T-helper 17 cell (primary cell): ENCODE data around the gene COL21A1. TPM values are rescaled to one million over a fixed set of nuclear protein-coding genes. Genes with fewer than 3 reads are reported as not detected.
"Not testable (repeated sequence)": the region's sequence is repeated elsewhere in the genome, so short reads cannot be mapped to it uniquely, and the experiment has no call there.

ENCODE experiments used
- ATAC-seq: fragments of 150-1000 bp; cut with Tn5 transposase; 2 replicates; pipeline ENCODE4 v1.10.0; 2021; ENCODE audit warnings: mild to moderate bottlenecking, moderate library complexity
- DNase-seq, 3 donors: peaks; one replicate each; pipeline versions ENCODE4 v3.0.0 to v3.0.0-alpha.2; 2020 to 2021
- H3K9me3 ChIP-seq: one replicate; pipeline ENCODE4 v1.7.0; 2013; ENCODE audit warnings: low read length, mild to moderate bottlenecking; ENCODE audit not compliant: control insufficient read depth, poor library complexity, severe bottlenecking
- H3K27ac Mint-ChIP-seq: one replicate; pipeline ENCODE4 v1.8.0; 2022; ENCODE audit warnings: mild to moderate bottlenecking, moderate library complexity, mixed read lengths
- H3K27me3 Mint-ChIP-seq: one replicate; pipeline ENCODE4 v1.8.0; 2022; ENCODE audit warnings: mixed read lengths
- H3K36me3 Mint-ChIP-seq: one replicate; pipeline ENCODE4 v1.8.0; 2022; ENCODE audit warnings: low read depth, mixed read lengths
- H3K4me1 Mint-ChIP-seq: one replicate; pipeline ENCODE4 v1.8.0; 2022; ENCODE audit warnings: mild to moderate bottlenecking, mixed read lengths
- H3K4me3 Mint-ChIP-seq: one replicate; pipeline ENCODE4 v1.8.0; 2022; ENCODE audit warnings: mild to moderate bottlenecking, moderate library complexity, mixed read lengths
- total RNA-seq, 4 donors: library from RNA in 2 of 4; stranded (reverse) in 2 of 4; gene quantifications; one replicate each; pipeline ENCODE4 v1.2.3 and lab custom pipeline; 2022 to 2026

The COL21A1 gene
- total RNA-seq, 2 donors from 2014 or later = not detected

- Mint-ChIP-seq H3K4me3 (no peak overlapping the region), H3K36me3 (no peaks in the 10 kb centered on the region), H3K4me1 (no peaks in the 10 kb centered on the region), H3K27ac (no peak overlapping the region), H3K27me3 (no peaks in the 10 kb centered on the region)
- DNase-seq = no peak
- H3K9me3 ChIP-seq = no peaks in the 10 kb centered on the region
- no peak for ATAC-seq
Measured at GRCh38 chr6:56037601-56038000, 209.8 kb downstream of the COL21A1 start.

GRCh38 chr6:56036916-56037600, 210.3 kb downstream of the COL21A1 start:
- no peak overlapping the region for H3K27ac Mint-ChIP-seq
- H3K9me3 ChIP-seq = no peaks in the 10 kb centered on the region
- H3K4me1 Mint-ChIP-seq = no peaks in the 10 kb centered on the region
- DNase-seq (no peak), ATAC-seq (no peak)
- no peaks in the 10 kb centered on the region for H3K27me3 Mint-ChIP-seq
- no peaks in the 10 kb centered on the region for H3K36me3 Mint-ChIP-seq
- H3K4me3 Mint-ChIP-seq = no peak overlapping the region

GRCh38 chr6:56033401-56033800, 214.0 kb downstream of the COL21A1 start:
- Mint-ChIP-seq H3K4me3 (no peak overlapping the region), H3K27me3 (no peaks in the 10 kb centered on the region), H3K4me1 (no peaks in the 10 kb centered on the region), H3K36me3 (no peaks in the 10 kb centered on the region), H3K27ac (no peak overlapping the region)
- no peak for DNase-seq
- ATAC-seq = no peak
- H3K9me3 ChIP-seq = no peaks in the 10 kb centered on the region

GRCh38 chr6:56032715-56033260, 214.6 kb downstream of the COL21A1 start:
- Mint-ChIP-seq H3K4me3 (no peak overlapping the region), H3K4me1 (no peaks in the 10 kb centered on the region), H3K27me3 (no peaks in the 10 kb centered on the region), H3K36me3 (no peaks in the 10 kb centered on the region), H3K27ac (no peak overlapping the region)
- DNase-seq (no peak), ATAC-seq (no peak)
- H3K9me3 ChIP-seq = no peaks in the 10 kb centered on the region

- H3K9me3 ChIP-seq = no peaks in the 10 kb centered on the region
- no peaks in the 10 kb centered on the region for H3K36me3 Mint-ChIP-seq
- H3K4me1 Mint-ChIP-seq = no peaks in the 10 kb centered on the region
- H3K27me3 Mint-ChIP-seq = no peaks in the 10 kb centered on the region
- no peak for ATAC-seq
- no peak overlapping the region for H3K27ac Mint-ChIP-seq
- no peak overlapping the region for H3K4me3 Mint-ChIP-seq
- DNase-seq = no peak
Measured at GRCh38 chr6:56027865-56028264, 219.5 kb downstream of the COL21A1 start.

- Mint-ChIP-seq H3K4me1 (no peaks in the 10 kb centered on the region), H3K27me3 (no peaks in the 10 kb centered on the region), H3K36me3 (no peaks in the 10 kb centered on the region), H3K4me3 (no peak overlapping the region), H3K27ac (no peak overlapping the region)
- ATAC-seq (no peak), DNase-seq (no peak)
- peaks cover 3% of the 10 kb centered on the region for H3K9me3 ChIP-seq
Measured at GRCh38 chr6:56026455-56027180, 220.8 kb downstream of the COL21A1 start.

- no peaks in the 10 kb centered on the region for H3K36me3 Mint-ChIP-seq
- no peak for ATAC-seq
- no peak overlapping the region for H3K4me3 Mint-ChIP-seq
- H3K9me3 ChIP-seq = peaks cover 5% of the 10 kb centered on the region
- no peak overlapping the region for H3K27ac Mint-ChIP-seq
- H3K27me3 Mint-ChIP-seq = no peaks in the 10 kb centered on the region
- no peak for DNase-seq
- no peaks in the 10 kb centered on the region for H3K4me1 Mint-ChIP-seq
Measured at GRCh38 chr6:56025795-56026194, 221.6 kb downstream of the COL21A1 start.

- no peaks in the 10 kb centered on the region for H3K27me3 Mint-ChIP-seq
- ATAC-seq (no peak), DNase-seq (no peak)
- no peak overlapping the region for H3K4me3 Mint-ChIP-seq
- H3K4me1 Mint-ChIP-seq = no peaks in the 10 kb centered on the region
- H3K9me3 ChIP-seq = peaks cover 5% of the 10 kb centered on the region
- H3K36me3 Mint-ChIP-seq = no peaks in the 10 kb centered on the region
- no peak overlapping the region for H3K27ac Mint-ChIP-seq
Measured at GRCh38 chr6:56024931-56025330, 222.4 kb downstream of the COL21A1 start.

- no peak for DNase-seq
- no peak for ATAC-seq
- Mint-ChIP-seq H3K27me3 (no peaks in the 10 kb centered on the region), H3K27ac (no peak overlapping the region), H3K36me3 (no peaks in the 10 kb centered on the region), H3K4me1 (no peaks in the 10 kb centered on the region), H3K4me3 (no peak overlapping the region)
- H3K9me3 ChIP-seq = peaks cover 5% of the 10 kb centered on the region
Measured at GRCh38 chr6:56023829-56024228, 223.6 kb downstream of the COL21A1 start.

- ATAC-seq (no peak), DNase-seq (no peak)
- Mint-ChIP-seq H3K27me3 (no peaks in the 10 kb centered on the region), H3K27ac (no peak overlapping the region), H3K36me3 (no peaks in the 10 kb centered on the region), H3K4me1 (no peaks in the 10 kb centered on the region), H3K4me3 (no peak overlapping the region)
- H3K9me3 ChIP-seq = peaks cover 5% of the 10 kb centered on the region
Measured at GRCh38 chr6:56022678-56023077, 224.7 kb downstream of the COL21A1 start.

- H3K9me3 ChIP-seq = peaks cover 5% of the 10 kb centered on the region
- ATAC-seq (no peak), DNase-seq (no peak)
- H3K4me1 Mint-ChIP-seq = no peaks in the 10 kb centered on the region
- no peak overlapping the region for H3K27ac Mint-ChIP-seq
- H3K4me3 Mint-ChIP-seq = no peak overlapping the region
- H3K36me3 Mint-ChIP-seq = no peaks in the 10 kb centered on the region
- no peaks in the 10 kb centered on the region for H3K27me3 Mint-ChIP-seq
Measured at GRCh38 chr6:56021943-56022342, 225.4 kb downstream of the COL21A1 start.

GRCh38 chr6:56019973-56020372, 227.4 kb downstream of the COL21A1 start:
- no peak for DNase-seq
- peaks cover 5% of the 10 kb centered on the region for H3K9me3 ChIP-seq
- Mint-ChIP-seq H3K36me3 (no peaks in the 10 kb centered on the region), H3K27me3 (no peaks in the 10 kb centered on the region), H3K4me3 (no peak overlapping the region), H3K27ac (no peak overlapping the region), H3K4me1 (no peaks in the 10 kb centered on the region)
- no peak for ATAC-seq

GRCh38 chr6:56017198-56017597, 230.2 kb downstream of the COL21A1 start:
- H3K4me3 Mint-ChIP-seq = no peak overlapping the region
- H3K27me3 Mint-ChIP-seq = no peaks in the 10 kb centered on the region
- H3K36me3 Mint-ChIP-seq = no peaks in the 10 kb centered on the region
- H3K27ac Mint-ChIP-seq = no peak overlapping the region
- DNase-seq (no peak), ATAC-seq (no peak)
- no peaks in the 10 kb centered on the region for H3K4me1 Mint-ChIP-seq
- H3K9me3 ChIP-seq = peaks cover 4% of the 10 kb centered on the region

GRCh38 chr6:56014039-56014438, 233.3 kb downstream of the COL21A1 start:
- H3K4me3 Mint-ChIP-seq, H3K4me1 Mint-ChIP-seq, H3K27me3 Mint-ChIP-seq, H3K9me3 ChIP-seq, H3K36me3 Mint-ChIP-seq, ATAC-seq, DNase-seq, H3K27ac Mint-ChIP-seq: not testable (repeated sequence)
